Measurements from ENCODE around the gene UNCX.
"Not testable (repeated sequence)": the region's sequence is repeated elsewhere in the genome, so short reads cannot be mapped to it uniquely, and the experiment has no call there.

Gene UNCX

DNA sequence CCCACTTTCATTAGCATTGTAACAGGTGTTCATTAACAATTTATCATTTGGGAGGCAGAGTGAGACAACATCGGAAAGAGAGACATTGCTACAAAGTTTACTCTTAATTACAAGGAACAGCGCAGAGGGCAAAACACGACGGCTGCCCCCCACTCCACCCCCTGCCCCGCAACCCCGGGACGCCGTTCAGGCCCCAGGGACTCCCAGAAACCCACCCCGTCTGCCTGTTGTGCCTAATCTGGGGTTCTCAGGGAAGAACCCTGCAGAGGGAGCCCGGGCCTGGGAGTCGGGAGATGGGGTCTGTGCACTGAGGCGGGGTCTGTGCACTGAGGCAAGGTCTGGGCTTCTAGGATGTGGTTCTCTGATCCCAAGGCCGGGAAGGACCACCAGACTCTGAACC is 25.2 kb downstream of the UNCX start:
- DNase-seq (ENCODE audit: low read depth in 2 of 2) = no peak

GRCh38 chr7:1259621-1260243 is 27.1 kb downstream of the UNCX start:
- DNase-seq (ENCODE audit: low read depth in 2 of 2) = no peak

DNA sequence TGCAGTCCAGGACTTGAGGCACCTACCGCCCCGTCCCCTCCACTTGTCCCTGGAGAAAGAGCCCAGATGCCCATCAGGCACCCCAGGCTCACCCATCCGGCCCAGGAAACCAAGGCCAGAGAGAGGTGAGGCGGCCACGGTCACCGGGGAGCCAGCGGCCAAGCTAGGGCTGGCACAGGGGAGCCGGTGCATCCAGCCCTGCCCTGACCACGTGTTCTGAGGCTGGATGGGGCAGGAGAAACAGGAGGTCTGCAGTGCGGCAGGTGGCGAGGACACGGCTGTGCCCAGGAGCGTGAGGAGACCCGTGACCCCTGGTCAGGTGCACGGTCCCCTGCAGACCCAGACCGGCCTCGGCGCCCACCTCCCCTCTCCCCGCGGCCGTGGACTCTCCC is 27.6 kb downstream of the UNCX start:
- DNase-seq (ENCODE audit: low read depth in 2 of 2) = no peak

DNA sequence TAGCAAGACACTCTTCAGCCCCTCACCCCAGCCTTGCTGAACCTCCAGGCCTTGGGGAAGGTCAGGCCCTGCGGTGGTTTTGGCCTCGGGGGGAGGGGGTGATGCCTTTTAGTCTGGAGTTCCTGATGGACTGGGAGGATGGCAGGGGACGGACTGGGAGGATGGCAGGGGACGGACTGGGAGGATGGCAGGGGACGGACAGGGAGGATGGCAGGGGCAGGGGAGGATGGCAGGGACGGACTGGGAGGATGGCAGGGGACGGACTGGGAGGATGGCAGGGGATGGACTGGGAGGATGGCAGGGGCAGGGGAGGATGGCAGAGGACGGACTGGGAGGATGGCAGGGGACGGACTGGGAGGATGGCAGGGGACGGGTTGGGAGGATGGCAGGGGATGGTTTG is 28.4 kb downstream of the UNCX start:
- not testable (repeated sequence) for DNase-seq (ENCODE audit: low read depth in 2 of 2)

DNA sequence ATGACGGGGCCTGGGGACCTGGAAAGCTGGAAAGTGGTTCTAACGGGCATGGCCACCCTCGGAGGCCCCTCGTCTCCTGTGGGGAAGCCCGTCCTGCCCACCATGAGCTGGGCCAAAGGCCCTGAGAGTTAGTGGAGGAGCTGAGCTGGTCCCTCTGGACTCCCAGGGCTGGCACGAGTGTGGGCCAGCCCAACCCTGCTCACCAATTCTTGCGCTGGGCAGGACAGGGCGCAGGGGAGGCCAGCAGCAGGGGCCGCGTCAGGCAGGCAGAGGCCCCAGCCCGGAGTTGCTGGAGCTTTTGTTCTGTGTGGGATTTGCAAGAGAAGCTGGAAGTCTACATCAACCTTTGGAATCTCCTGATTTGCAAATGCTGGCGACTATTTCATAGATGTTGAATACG is 29.8 kb downstream of the UNCX start:
- no peak for DNase-seq (ENCODE audit: low read depth in 2 of 2)

GRCh38 chr7:1263391-1263951 is 30.8 kb downstream of the UNCX start:
- no peak for DNase-seq (ENCODE audit: low read depth in 2 of 2)

DNA sequence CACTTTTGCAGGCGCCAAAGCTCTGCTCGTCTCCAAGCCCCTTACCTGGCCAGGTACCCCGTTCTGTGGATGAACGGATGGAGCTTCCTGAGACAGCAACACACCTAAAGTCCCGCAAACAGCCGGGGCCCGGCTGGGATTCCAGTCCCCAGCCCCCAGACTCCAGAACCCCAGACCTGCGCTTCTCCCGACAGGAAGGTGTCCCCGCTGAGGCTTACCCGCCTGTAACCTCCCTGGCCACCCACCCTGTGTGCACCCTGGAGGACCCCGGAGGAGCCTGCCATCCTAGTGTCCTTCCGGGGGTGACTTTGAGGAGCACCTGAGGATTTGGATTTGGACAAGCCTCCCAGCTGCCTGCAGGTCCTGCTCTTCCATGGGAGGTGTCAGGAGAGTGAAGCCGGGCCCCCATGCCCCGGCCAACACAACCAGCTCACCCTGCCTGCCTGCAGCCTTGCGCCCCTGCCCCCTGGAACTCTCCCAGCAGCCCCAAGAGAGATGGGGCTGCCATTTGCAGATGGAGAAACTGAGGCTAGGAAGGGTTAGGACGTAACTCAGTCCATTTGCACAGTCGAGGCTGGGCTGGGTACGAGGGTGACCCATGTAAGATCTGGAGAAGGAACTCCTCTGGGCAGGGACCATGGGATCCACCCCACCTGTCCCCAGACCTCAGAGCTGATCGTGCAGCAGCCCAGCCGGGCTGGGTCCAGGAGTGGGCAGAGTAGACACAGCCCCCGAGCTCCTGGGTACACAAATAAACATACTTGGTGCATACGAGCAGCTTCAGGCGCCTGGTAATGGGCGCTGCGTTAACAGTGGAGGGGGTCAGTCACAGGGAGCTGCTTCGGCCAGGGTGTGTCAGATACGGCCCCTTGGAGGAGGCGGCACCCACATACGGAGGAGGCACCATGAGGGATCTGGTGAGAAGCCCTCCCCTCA is 31.9 kb downstream of the UNCX start:
- no peak for DNase-seq (ENCODE audit: low read depth in 2 of 2)

GRCh38 chr7:1267016-1267900 is 34.6 kb downstream of the UNCX start:
- no peak for DNase-seq (ENCODE audit: low read depth in 2 of 2)

DNA sequence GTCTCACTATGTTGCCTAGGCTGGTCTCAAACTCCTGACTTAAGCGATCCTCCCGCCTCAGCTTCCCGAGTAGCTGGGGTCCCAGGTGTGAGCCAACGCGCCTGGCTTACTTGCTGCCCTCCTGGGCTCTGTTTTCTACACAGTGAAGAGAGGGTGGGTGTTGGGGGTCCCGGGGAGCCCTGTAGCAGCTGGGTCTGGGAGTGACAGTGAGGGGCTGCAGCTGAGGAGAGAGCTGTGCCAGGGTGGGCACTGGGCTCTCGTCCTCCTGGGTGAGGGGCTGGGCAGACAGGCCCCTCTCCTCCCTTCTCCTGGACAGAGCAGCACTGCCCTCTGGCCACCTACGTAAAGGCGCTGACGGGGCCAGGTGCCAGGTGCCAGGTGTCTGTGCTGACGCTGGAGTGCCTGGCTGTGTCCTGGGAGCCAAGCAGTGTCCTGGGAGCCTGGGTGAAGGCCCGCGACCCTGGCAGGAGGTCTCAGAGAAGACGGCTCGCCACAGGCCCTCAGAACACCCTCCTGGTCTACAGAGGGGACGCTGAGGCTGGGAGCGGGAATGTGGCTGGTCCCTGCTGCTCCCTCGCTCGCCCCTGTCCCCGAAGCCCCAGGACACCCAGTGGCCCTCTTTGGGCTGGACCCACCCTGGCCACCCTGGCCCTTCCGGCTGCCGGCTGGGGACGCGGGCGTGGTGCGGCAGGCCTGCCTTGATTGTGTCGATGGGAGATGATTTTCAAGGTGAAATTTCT is 35.6 kb downstream of the UNCX start:
- DNase-seq (ENCODE audit: low read depth in 2 of 2) = no peak

DNA sequence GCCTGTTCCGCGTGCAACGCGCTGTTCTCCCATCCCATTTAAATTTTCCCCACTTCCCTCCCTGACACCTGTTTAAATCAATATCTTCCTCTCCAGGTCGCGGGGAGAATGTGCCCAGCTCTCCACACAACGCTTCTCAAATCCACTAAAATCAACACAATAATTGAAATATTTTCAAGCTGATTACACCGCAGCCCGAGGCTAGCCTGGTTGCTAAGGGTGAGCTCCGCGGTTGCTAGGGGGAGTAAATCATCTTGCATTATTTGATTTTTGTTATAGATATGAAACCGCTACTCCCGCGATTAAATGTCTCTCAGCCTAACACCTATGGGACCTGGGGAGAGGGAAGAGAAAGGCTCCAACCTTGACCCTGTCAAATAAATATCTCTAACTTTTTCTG is 36.2 kb downstream of the UNCX start:
- DNase-seq (ENCODE audit: low read depth in 2 of 2) = no peak

GRCh38 chr7:1269336-1269890 is 36.7 kb downstream of the UNCX start:
- DNase-seq (ENCODE audit: low read depth in 2 of 2) = no peak

- DNase-seq (ENCODE audit: low read depth in 2 of 2) = no peak
Observed at GRCh38 chr7:1270181-1270580, 37.5 kb downstream of the UNCX start.

DNA sequence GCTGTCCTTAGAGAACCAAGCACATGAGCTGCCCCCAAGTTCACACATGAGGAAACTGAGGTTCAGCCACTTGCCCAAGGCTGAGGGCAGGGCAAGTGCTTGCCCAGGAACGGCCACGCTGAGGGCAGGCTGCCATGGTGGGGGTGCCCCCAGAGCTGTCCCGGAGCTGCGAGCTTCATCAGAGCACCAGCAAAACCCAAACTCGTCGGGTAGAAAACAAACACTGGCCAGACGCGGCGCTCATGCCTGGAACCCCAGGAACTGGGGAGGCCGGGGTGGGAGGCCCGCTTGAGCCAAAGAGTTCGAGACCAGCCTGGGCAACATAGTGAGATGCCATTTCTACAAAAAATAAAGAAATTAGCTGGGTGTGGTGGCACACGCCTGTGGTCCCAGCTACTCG is 38.4 kb downstream of the UNCX start:
- DNase-seq (ENCODE audit: low read depth in 2 of 2) = no peak

GRCh38 chr7:1271656-1272055 is 39.0 kb downstream of the UNCX start:
- no peak for DNase-seq (ENCODE audit: low read depth in 2 of 2)

DNA sequence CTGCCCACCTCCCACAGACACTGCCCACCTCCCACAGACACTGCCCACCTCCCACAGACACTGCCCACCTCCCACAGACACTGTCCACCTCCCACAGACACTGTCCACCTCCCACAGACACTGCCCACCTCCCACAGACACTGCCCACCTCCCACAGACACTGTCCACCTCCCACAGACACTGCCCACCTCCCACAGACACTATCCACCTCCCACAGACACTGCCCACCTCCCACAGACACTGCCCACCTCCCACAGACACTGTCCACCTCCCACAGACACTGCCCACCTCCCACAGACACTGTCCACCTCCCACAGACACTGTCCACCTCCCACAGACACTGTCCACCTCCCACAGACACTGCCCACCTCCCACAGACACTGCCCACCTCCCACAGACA is 39.5 kb downstream of the UNCX start:
- DNase-seq (ENCODE audit: low read depth in 2 of 2) = not testable (repeated sequence)

DNA sequence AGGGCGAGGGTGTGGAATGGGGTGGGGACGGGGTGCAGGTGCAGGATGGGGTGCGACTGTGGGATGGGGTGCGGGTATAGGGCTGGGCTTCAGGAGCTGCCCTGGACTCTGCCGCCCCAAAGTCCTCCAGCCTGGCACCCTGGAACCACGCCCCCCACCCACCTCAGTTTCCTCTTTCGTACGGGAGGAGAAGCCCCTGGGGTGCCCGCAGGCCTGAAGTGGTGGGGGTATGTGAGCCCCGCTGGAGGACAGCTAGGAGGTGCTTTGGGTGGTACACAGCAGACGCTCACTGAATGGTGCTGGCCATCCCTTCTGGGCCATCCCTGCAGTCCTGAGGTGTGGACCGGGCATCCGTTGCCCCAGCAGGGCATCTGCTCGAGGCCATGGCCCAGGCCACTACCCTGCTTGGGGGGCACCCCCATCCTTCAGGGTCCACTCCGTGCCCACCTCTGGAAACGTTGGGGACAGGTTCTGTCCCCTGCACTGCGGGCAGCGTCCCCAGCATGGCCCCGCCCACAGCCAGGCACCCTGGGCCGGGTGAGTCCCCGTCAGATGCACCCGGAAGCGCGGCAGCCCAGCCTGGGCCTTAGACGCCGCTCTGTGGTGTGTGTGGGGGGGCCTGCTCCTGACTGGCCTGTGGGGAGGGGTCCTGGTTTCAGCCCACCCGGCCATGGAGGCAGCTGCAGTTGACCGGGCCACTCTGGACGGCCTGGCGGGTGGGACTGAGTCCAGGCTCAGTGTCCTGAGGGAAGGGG is 41.6 kb downstream of the UNCX start:
- DNase-seq (ENCODE audit: low read depth in 2 of 2) = no peak

DNA sequence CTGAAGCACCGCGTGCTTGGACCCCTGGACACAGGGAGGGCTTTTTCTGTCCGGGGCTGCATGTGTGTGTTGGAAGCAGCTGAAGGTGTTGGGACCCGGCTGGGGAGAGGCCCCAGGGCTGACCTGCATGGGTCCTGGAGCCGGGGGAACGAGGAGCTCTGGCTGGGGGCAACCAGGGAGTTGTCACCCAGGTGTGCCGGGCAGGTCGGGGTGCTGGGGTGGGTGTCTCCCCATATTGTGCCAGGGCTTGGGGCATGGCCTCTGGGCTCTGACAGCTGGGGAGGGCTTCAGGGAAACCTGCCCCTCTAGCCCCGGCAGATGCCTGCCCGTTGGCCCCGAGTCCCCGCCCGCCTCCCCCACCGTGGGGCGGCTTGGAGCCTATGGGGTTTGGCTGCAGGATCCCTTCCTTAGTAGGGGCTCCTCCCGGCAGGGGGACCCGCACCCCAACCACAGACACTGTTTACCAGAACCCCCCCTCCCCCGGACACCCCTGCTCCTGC is 42.3 kb downstream of the UNCX start:
- DNase-seq (ENCODE audit: low read depth in 2 of 2) = no peak

DNA sequence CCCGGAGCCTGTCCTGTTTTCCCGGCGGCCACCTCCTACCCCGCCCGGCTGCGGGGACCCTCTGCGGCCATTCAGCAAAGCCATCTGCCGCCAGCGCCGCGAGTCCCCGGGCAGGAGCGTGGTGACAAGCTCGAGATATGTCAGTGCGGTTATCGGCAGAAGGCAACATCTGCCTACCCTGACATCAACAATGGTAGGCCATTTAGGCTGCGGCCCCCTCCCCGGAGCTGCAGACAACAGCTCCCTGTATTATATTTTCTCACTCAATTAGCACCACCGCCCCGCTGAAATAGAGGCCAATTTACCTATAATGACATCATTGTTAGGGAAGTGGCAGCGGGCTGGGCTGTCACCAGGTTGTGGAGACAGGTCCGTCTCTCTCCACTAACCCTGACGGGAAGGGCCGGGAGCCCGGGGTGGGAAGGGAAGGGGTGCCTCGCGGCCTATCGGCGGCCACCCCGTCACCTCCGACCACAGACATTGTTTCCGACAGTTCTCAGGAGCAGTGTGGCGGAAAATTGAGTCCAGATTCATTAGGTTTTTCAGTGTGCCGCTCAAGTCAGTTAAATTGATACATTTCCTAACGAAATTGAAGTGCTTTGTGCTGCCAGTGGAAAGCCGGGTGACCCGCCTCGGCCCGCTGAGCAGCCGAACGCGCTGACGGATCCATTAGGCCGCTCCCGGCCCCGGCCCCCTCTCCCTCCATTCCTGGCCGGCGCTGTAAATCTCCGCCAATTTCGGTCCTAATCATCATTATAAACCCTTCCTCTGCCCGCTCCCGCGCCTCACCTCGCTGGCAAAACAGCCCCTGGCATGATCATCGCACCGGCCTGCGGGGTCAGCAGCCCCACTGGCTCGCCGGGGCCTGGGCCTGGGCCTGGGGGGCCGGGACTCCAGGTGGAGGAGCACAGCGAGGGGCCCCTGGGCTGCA is 43.0 kb downstream of the UNCX start:
- DNase-seq (ENCODE audit: low read depth in 2 of 2) = no peak

DNA sequence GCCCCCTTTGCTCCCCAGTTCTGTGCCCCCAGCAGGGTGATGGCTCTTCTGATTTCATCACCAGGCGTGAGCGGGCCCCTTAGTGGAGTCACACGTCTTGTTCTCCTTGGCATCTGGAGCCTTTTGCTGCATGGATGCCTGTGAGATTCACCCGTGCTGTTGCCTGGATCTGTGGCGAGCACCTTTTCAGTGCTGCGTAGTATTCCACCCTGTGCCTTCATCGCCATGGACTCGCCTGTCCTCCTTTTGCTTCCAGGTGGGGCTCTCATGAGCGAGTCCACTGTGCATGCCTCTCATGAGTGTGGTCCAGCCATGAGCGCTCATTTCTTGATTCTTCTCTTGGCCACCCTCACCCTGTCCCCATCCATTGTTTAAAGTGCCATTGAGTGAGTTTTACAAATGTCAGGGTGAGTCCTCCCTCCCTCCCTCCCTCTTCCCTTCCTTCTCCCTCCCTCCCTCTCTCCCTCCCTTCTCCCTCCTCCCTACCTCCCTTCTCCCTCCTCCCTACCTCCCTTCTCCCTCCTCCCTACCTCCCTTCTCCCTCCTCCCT is 44.0 kb downstream of the UNCX start:
- DNase-seq (ENCODE audit: low read depth in 2 of 2) = no peak

All from stimulated activated CD4-positive, alpha-beta T cell treated with anti-CD3 and anti-CD28 coated beads, Interleukin-1b, Interleukin-23, amount 100 ng/mL, for 4 hours (primary cell).